ENCODE results near the gene NFILZ.
"Not testable (repeated sequence)": the region's sequence is repeated elsewhere in the genome, so short reads cannot be mapped to it uniquely, and the experiment has no call there.

NFILZ gene

GRCh38 chr19:8615813-8616596, 14.4 kb upstream of the NFILZ start:
- DNase-seq (ENCODE audit: low read depth), result no peak
- TF ChIP-seq CTCF (IDR thresholded peaks at IDR 0.05; ENCODE audit: control insufficient read depth, insufficient read depth, low read depth, low read length, missing control alignments), result peak; percentile 94
- H3K4me3 ChIP-seq (ENCODE audit: control insufficient read depth, low read depth, low read length), result no peak overlapping the region

- H3K4me3 ChIP-seq (ENCODE audit: control insufficient read depth, low read depth, low read length), result no peak overlapping the region
- TF ChIP-seq CTCF (IDR thresholded peaks at IDR 0.05; ENCODE audit: control insufficient read depth, insufficient read depth, low read depth, low read length, missing control alignments), result no peak
- DNase-seq (ENCODE audit: low read depth), result no peak
Observed at GRCh38 chr19:8616861-8617260, 13.6 kb upstream of the NFILZ start.

GRCh38 chr19:8617325-8617724, 13.1 kb upstream of the NFILZ start:
- not testable (repeated sequence) for DNase-seq (ENCODE audit: low read depth); H3K4me3 ChIP-seq (ENCODE audit: control insufficient read depth, low read depth, low read length)

GRCh38 chr19:8617984-8618383, 12.4 kb upstream of the NFILZ start:
- DNase-seq (ENCODE audit: low read depth), result no peak
- H3K4me3 ChIP-seq (ENCODE audit: control insufficient read depth, low read depth, low read length), result no peak overlapping the region
- no peak for TF ChIP-seq CTCF (IDR thresholded peaks at IDR 0.05; ENCODE audit: control insufficient read depth, insufficient read depth, low read depth, low read length, missing control alignments)

- H3K4me3 ChIP-seq (ENCODE audit: control insufficient read depth, low read depth, low read length), result no peak overlapping the region
- TF ChIP-seq CTCF (IDR thresholded peaks at IDR 0.05; ENCODE audit: control insufficient read depth, insufficient read depth, low read depth, low read length, missing control alignments), result no peak
- no peak for DNase-seq (ENCODE audit: low read depth)
Observed at GRCh38 chr19:8618751-8619150, 11.7 kb upstream of the NFILZ start.

- not testable (repeated sequence) for H3K4me3 ChIP-seq (ENCODE audit: control insufficient read depth, low read depth, low read length); DNase-seq (ENCODE audit: low read depth)
- peak; percentile 23 for TF ChIP-seq CTCF (IDR thresholded peaks at IDR 0.05; ENCODE audit: control insufficient read depth, insufficient read depth, low read depth, low read length, missing control alignments)
Observed at GRCh38 chr19:8622886-8623285, 7.5 kb upstream of the NFILZ start.

GRCh38 chr19:8626842-8627241, 3.6 kb upstream of the NFILZ start:
- no peak for TF ChIP-seq CTCF (IDR thresholded peaks at IDR 0.05; ENCODE audit: control insufficient read depth, insufficient read depth, low read depth, low read length, missing control alignments)
- H3K4me3 ChIP-seq (ENCODE audit: control insufficient read depth, low read depth, low read length), result no peak overlapping the region
- no peak for DNase-seq (ENCODE audit: low read depth)

All from AG09309 (cell line).